Measurements from ENCODE around the gene MID1.
A peak's percentile ranks its signal among the peaks of the same experiment; 100 is the strongest.

Gene MID1

DNA sequence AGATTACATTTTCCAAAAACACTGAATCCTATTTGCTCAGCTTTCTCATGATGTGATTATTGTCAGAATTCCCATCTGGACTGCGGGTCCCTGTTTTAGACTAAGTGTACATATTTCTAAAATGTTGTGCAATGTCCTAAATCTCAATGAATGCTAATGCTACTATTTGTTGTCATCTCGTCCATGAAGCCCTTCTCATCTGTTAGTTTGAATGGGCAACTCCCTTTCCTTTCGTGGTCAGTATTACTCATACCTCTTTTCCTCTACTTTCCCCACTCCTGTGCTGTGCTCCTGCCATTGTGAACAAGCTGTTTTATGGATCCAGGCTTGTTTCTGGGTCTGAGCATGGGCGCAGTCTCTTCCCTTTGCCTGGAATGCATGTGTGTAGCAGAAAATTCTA lies 91.0 kb downstream of the MID1 start:
- peak; percentile 35 for DNase-seq (ENCODE audit: low spot score)

DNA sequence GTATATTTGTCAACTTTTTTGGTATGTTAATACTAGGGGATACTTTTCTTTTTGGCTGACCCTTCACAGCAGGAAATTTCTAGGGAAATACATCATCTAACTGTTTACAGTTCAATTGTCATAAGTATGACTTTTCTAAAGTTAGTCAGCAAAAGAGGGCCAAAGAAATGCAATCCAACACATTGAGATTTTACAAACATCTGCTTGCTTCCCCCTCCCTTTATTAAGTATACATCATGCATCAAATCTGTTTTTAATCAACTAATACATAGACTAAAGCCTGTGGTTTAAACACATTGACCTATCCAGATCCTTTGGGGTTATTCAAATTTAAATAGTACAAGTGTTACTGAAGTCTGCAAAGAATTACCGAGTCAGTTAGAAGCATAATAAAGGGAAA lies 93.9 kb downstream of the MID1 start:
- no peak for DNase-seq (ENCODE audit: low spot score)

- no peak for DNase-seq (ENCODE audit: low spot score)
These were observed 94.8 kb downstream of the MID1 start for GRCh38 chrX:10525381-10526120.

- DNase-seq (ENCODE audit: low spot score): no peak
These were observed 95.8 kb downstream of the MID1 start for GRCh38 chrX:10524578-10524977.

GRCh38 chrX:10519761-10520160 lies 100.6 kb downstream of the MID1 start:
- DNase-seq (ENCODE audit: low spot score): no peak

- no peak for DNase-seq (ENCODE audit: low spot score)
These were observed 101.1 kb downstream of the MID1 start for GRCh38 chrX:10519278-10519677.

GRCh38 chrX:10518073-10518472 lies 102.3 kb downstream of the MID1 start:
- peak; percentile 12 for DNase-seq (ENCODE audit: low spot score)

DNA sequence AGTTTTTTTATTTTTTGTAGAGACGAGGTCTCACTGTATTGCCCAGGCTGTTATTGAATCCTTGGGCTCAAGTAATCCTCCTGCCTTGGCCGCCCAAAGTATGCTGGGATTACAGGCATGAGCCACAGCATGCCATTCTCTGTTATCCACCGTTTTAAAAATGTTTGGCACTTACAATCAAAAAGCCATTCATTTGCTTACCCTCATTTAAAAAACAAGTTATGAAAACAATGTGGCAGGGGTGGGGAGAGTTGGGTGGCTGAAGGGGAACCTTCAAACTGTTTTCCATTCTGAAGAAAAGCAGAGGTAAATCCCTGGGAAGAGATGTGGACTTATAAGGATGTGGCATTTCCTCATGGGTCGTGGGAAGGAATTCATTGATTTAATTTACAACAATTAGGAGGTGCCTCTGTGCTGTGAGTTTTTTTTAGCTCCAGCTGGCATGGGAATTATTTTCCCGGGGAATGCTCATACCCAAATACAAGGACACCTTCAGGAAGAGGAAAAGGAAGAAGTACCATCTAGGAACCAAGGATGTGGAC lies 103.5 kb downstream of the MID1 start:
- no peak for DNase-seq (ENCODE audit: low spot score)

GRCh38 chrX:10514891-10515290 lies 105.5 kb downstream of the MID1 start:
- no peak for DNase-seq (ENCODE audit: low spot score)

- no peak for DNase-seq (ENCODE audit: low spot score)
These were observed 106.4 kb downstream of the MID1 start for GRCh38 chrX:10513974-10514373.

GRCh38 chrX:10512741-10513140 lies 107.6 kb downstream of the MID1 start:
- DNase-seq (ENCODE audit: low spot score): no peak

GRCh38 chrX:10512258-10512657 lies 108.1 kb downstream of the MID1 start:
- peak; percentile 82 for DNase-seq (ENCODE audit: low spot score)

GRCh38 chrX:10509397-10509796 lies 111.0 kb downstream of the MID1 start:
- no peak for DNase-seq (ENCODE audit: low spot score)

DNA sequence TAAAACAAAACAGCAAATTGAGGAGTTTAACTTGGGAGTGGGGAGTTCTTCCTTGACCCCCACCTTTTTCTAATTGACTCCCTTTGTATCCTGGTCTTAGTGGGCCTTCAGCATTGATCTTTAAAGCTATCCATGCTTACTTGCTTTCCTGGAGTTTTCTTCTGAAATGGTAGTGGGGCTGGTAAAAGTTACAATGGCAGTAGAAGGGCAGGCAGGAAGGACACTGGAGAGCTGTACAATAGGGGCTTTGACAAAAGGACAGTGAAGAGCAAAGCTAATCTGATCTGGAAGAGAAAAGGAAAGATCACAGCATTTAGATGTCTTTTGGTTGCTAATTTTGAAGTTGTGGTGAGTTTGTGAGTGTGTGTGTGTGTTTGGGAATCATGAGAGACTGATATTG lies 111.5 kb downstream of the MID1 start:
- DNase-seq (ENCODE audit: low spot score): no peak

DNA sequence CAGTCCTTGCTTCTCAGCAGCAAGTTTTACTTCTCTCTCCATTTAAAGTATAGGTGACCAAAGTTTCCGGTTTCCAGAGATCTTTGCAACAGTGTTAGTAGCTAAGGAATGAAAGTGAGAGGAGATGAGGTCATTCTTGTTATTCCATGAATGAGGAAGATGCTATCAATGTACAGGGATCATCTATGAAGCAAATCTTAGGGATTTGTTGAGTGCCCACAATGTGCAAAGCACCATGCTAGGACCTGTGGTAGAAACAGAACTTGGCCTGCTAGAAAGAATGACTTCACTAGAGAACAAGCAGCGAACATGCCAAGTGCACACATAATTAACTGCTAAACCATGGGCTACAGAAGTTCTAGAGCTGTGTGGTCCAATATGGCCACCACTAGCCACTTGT lies 112.5 kb downstream of the MID1 start:
- DNase-seq (ENCODE audit: low spot score): peak; percentile 68

DNA sequence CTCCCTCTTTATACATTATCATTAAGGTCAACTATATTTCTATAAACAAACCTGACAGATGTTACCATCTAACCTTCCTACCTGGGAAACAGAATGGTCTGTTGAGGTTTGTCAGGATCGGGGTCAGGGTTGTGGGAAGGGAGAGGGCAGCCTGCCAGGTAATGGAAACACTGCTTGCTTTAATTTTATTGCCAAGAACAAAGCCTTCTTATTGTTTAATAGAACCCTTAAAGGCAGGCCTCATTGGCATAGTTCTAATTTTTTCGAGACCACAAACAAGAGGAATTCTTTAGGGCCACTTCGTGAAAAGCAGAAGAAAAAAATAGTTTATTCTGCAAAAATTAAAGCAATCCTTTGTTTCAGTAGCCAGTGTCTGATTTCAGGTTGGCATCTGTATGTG lies 113.2 kb downstream of the MID1 start:
- DNase-seq (ENCODE audit: low spot score): peak; percentile 15

- no peak for DNase-seq (ENCODE audit: low spot score)
These were observed 113.6 kb downstream of the MID1 start for GRCh38 chrX:10506781-10507180.

DNA sequence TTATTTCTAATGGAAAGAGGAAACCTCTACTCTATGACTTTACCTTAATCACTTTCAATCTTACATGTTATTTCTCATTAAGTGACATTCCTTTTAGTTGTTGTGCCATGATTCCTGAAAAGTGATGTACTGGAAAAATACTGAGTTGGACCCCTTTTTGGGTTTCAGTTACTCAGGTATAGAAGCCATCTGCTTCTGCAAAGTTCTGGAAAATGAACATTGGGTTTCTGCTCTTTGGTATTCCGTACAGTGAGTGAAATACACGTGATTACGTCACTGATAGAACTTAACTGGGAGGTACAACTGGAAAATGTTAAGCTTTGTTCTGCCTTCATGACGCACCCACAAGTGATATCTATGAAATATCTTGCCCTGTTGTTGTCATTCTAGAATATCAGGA lies 114.7 kb downstream of the MID1 start:
- DNase-seq (ENCODE audit: low spot score): no peak

DNA sequence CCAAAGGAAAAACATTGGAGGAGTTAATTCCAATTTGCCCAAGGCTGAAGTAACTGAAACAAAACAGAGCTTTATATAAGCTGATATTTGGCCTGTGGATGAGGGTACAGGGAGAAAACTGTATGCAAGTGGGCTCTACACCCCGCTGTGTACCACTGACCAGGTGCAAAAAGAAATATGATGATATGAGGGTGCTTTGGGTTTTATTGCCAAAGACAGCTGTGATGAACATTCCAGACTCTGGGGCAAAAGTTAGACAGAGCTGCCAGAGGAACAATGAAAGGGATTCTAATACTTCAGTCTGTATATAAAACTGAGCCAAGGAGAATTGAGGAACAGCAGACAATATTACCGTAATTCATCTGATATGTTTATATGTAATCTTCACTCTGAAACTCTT lies 117.4 kb downstream of the MID1 start:
- DNase-seq (ENCODE audit: low spot score): no peak

DNA sequence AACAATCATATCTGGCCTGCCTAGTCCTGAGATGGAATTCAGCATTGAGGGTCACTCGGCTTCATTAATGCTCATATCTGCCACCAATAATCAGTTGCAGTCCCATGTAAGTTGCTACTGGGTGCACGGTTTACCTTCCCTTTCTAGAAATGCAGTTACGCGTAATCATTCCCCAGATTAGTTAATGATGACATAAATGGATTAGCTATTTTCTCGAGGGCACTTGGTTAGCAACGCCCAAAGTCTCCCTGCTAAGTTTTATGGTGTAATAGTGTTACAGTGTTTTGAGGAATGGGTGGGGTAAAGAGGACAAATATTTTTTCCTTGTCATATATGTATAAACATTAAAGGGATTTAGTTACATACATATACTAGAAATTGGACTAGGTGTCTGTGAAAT lies 118.8 kb downstream of the MID1 start:
- DNase-seq (ENCODE audit: low spot score): peak; percentile 47

DNA sequence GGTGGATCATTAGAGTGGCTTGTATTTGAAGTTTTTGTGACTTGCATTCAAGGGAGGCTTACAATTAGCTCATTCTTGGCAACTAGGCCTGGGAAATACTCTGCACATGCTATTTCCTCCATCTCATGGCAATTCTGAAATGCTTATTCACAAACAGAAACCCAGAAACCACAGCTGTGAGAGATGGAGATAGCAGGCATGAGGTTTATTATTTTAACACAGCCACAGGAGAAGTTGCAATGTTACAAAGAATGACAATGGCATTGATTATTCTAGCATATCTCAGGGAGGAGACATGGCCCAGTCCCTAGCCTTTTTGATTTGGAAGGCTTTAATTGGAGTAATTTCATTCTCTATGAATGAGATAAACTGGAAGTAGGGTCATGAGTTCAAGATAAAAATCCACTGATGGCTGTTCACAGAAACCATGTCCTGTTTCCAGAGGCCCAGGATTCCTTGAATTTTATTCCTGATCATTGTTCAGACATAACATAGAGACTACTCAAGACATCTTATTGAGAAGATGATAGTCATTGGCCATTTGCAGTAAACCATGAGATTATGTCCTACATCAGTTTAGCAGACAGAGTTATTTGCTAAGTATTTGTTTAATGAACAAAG lies 123.9 kb downstream of the MID1 start:
- peak; percentile 72 for DNase-seq (ENCODE audit: low spot score)

- DNase-seq (ENCODE audit: low spot score): no peak
These were observed 124.7 kb downstream of the MID1 start for GRCh38 chrX:10495677-10496076.

DNA sequence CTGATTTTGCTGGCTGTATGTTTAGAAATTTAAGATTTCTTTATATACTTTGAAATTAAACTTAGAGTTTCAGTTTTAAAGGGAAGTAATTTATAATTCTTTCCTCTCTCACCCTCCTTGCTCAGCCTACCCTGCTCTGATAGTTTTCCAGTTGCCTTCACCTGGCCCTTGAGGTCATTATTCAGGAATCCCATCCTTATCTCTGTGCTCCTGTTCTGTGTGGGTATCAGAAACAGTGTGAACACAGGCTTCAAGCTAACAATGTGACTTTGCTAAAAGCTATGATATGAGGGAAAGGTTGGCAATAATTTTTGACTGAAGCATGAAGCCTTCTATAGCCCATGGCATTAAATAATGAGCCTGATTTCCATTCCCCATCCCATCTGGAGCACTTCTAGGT lies 128.1 kb downstream of the MID1 start:
- no peak for DNase-seq (ENCODE audit: low spot score)

DNA sequence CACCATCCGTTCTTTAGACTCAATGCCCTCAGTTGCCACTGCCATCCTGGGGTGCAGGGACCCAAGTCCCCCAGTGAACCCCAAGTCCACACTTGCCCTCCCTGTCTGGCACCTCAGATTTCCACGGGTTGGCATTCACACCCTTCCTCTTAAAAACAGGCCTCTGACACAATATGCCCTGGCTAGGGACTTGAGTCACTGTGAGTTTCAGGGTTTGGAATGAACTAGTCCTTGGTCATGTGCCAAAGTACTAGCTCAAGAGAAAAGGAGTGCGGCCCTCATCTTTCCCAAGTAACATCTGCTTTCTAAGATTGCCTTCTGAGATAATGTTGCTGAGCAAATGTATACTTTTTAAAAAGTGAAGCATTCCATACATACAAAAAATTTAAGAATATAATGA lies 134.0 kb downstream of the MID1 start:
- peak; percentile 59 for DNase-seq (ENCODE audit: low spot score)
